ENCODE results near the gene PACC1.

DNA sequence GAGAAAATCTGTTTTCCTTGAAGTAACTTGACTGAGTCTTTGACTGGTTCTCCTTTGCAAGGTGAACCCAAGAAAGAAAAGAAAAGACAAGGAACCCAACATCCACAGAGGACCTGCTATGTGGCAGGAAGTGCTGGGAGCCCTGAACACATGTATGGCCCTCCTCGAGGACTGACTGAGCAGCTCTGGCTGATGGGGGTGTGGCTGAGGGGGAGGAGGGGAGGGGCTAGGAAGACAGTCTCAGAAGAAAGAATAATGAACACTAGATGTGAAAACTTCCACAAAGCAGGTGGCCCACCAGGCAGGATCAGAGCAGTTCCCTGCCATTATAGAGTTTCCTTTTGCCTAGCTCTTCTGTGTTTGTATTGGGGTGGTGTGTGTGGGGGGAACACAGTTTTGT is 44.1 kb upstream of the PACC1 start:
- TF ChIP-seq POLR2A (IDR thresholded peaks at IDR 0.05) = no peak
- TF ChIP-seq, protein P1, sequence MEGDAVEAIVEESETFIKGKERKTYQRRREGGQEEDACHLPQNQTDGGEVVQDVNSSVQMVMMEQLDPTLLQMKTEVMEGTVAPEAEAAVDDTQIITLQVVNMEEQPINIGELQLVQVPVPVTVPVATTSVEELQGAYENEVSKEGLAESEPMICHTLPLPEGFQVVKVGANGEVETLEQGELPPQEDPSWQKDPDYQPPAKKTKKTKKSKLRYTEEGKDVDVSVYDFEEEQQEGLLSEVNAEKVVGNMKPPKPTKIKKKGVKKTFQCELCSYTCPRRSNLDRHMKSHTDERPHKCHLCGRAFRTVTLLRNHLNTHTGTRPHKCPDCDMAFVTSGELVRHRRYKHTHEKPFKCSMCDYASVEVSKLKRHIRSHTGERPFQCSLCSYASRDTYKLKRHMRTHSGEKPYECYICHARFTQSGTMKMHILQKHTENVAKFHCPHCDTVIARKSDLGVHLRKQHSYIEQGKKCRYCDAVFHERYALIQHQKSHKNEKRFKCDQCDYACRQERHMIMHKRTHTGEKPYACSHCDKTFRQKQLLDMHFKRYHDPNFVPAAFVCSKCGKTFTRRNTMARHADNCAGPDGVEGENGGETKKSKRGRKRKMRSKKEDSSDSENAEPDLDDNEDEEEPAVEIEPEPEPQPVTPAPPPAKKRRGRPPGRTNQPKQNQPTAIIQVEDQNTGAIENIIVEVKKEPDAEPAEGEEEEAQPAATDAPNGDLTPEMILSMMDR (IDR thresholded peaks at IDR 0.05) = no peak
